ENCODE measurements around the gene LITAFD. TPM values are rescaled to one million over a fixed set of nuclear protein-coding genes. Genes with fewer than 3 reads are reported as not detected.

Gene LITAFD
- total RNA-seq, 4 donors from 2014 or later = not detected

- no peak for DNase-seq
- Histone ChIP-seq H3K27ac (no peak overlapping the region), H3K36me3 (peaks cover 0 to 59% (median 22%) of the 10 kb centered on the region in 4 donors), H3K27me3 (no peaks in the 10 kb centered on the region), H3K4me3 (no peak overlapping the region), H3K4me1 (peaks cover 7 to 21% (median 19%) of the 10 kb centered on the region in 4 donors), H3K9me3 (no peaks in the 10 kb centered on the region)
- in situ Hi-C loops (cut with MboI; ENCODE audit: low pct_ligation_motif_present in 1 of 4, low pct_unique_long_range_greater_than_20kb in 1 of 4, low sequenced_read_pairs in 3 of 4) (no loop called here), intact Hi-C loops (cut with DNase I; ENCODE audit: low total_unique reads) (no loop called here)
- WGBS, 2 donors (ENCODE audit: low coverage in 1 of 2) = 78 to 79% methylated on average over 9 to 11 of the region's 11 CpGs
- TF ChIP-seq, protein P1, sequence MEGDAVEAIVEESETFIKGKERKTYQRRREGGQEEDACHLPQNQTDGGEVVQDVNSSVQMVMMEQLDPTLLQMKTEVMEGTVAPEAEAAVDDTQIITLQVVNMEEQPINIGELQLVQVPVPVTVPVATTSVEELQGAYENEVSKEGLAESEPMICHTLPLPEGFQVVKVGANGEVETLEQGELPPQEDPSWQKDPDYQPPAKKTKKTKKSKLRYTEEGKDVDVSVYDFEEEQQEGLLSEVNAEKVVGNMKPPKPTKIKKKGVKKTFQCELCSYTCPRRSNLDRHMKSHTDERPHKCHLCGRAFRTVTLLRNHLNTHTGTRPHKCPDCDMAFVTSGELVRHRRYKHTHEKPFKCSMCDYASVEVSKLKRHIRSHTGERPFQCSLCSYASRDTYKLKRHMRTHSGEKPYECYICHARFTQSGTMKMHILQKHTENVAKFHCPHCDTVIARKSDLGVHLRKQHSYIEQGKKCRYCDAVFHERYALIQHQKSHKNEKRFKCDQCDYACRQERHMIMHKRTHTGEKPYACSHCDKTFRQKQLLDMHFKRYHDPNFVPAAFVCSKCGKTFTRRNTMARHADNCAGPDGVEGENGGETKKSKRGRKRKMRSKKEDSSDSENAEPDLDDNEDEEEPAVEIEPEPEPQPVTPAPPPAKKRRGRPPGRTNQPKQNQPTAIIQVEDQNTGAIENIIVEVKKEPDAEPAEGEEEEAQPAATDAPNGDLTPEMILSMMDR (IDR thresholded peaks at IDR 0.05) = no peak
- no peak for TF ChIP-seq POLR2A (IDR thresholded peaks at IDR 0.05)
- TF ChIP-seq POLR2AphosphoS5 (IDR thresholded peaks at IDR 0.05) = no peak
- TF ChIP-seq EP300 (IDR thresholded peaks at IDR 0.05; ENCODE audit: low read depth) = no peak
Measured at GRCh38 chr16:8919934-8920462, 37.8 kb downstream of the LITAFD start.

DNA sequence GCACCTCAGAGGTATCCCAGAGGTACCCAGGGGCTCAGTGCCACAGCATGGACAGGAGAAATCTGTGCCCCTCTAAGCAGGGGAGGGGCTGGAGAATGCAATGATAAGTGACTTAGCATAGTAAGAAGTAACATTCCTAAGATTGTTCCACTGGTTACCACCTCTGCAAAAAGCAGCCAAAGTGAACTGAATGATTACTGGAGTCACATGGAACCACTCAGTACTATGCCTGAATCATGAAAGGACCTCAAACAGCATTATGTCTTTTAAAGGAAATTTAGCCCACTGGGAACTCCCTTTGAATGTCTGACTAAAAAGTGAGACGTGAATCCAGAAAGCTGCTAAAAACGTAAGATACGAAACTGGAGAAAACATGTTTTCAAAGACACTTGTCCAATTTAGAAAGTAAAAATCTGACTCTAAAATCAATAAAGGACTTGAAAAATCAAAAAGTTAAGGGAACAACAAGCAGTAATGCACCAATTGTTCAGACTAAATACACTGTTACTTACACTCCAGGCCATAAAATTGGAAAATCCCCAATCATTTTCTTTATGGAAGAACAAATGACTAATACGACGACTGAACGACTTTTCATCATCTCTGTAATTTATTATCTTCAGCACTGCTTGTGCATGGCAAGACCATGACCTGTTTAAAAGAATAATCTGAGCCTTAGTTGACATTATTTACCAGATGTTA is 38.6 kb downstream of the LITAFD start:
- intact Hi-C loops (cut with DNase I; ENCODE audit: low total_unique reads) (no loop called here), in situ Hi-C loops (cut with MboI; ENCODE audit: low pct_ligation_motif_present in 1 of 4, low pct_unique_long_range_greater_than_20kb in 1 of 4, low sequenced_read_pairs in 3 of 4) (no loop called here)
- Histone ChIP-seq H3K9me3 (no peaks in the 10 kb centered on the region), H3K27ac (no peak overlapping the region), H3K4me1 (peaks cover 7 to 29% (median 22%) of the 10 kb centered on the region in 4 donors), H3K4me3 (no peak overlapping the region), H3K27me3 (no peaks in the 10 kb centered on the region), H3K36me3 (peaks cover 0 to 52% (median 21%) of the 10 kb centered on the region in 4 donors)
- WGBS, 2 donors (ENCODE audit: low coverage in 1 of 2) = 73 to 85% methylated on average over 6 of the region's 6 CpGs
- DNase-seq = no peak
- TF ChIP-seq POLR2AphosphoS5 (IDR thresholded peaks at IDR 0.05) = no peak
- TF ChIP-seq EP300 (IDR thresholded peaks at IDR 0.05; ENCODE audit: low read depth) = no peak
- no peak for TF ChIP-seq POLR2A (IDR thresholded peaks at IDR 0.05)
- TF ChIP-seq, protein P1 (IDR thresholded peaks at IDR 0.05) = no peak

DNA sequence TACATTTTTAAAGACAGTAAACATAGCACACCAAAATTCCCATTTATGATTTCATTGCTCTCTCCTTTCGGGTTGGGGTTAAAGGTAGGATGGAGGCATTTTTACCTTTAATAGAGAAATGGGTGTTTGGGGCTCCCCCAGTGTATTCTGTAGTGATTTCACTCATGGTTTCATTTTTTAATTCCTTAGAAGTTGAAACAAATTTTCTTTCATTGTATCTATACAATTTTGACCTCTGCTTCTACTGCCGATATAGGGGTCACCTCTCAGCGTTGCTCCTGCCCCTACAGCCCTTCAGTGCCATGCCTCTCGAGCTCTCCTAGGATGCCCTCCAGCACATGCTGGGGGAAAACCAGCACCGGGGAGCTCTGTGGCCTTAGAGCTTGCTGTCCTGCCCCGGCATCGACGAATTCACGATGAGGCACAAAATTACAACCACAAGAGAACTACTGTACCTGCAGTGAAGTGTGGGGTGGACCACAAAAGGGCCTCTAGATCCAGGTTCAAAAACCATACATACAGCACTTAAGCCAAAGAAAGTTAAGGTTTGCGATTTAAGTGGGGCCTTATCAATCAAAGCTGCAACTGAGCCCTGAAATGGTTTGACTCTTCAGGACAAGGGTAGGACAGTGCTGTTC is 39.3 kb downstream of the LITAFD start:
- H3K4me3 ChIP-seq = no peak overlapping the region
- TF ChIP-seq, protein P1 (IDR thresholded peaks at IDR 0.05) = no peak
- H3K27ac ChIP-seq = no peak overlapping the region
- no peaks in the 10 kb centered on the region for H3K27me3 ChIP-seq
- H3K36me3 ChIP-seq = peaks cover 0 to 45% (median 19%) of the 10 kb centered on the region in 4 donors
- H3K9me3 ChIP-seq = no peaks in the 10 kb centered on the region
- in situ Hi-C loops (cut with MboI; ENCODE audit: low pct_ligation_motif_present in 1 of 4, low pct_unique_long_range_greater_than_20kb in 1 of 4, low sequenced_read_pairs in 3 of 4) = no loop called here
- 80 to 90% methylated on average over 1 to 10 of the region's 10 CpGs for WGBS, 2 donors (ENCODE audit: low coverage in 1 of 2)
- intact Hi-C loops (cut with DNase I; ENCODE audit: low total_unique reads) = no loop called here
- no peak for DNase-seq
- peaks cover 7 to 35% (median 24%) of the 10 kb centered on the region in 4 donors for H3K4me1 ChIP-seq

- 81 to 82% methylated on average over 11 of the region's 11 CpGs for WGBS, 2 donors (ENCODE audit: low coverage in 1 of 2)
- peaks cover 0 to 37% (median 13%) of the 10 kb centered on the region in 4 donors for H3K36me3 ChIP-seq
- intact Hi-C loops (cut with DNase I; ENCODE audit: low total_unique reads) = no loop called here
- H3K27ac ChIP-seq = peak overlapping the region in 2 of 4 donors; percentile 39 to 46
- TF ChIP-seq, protein P1 (IDR thresholded peaks at IDR 0.05) = no peak
- no peak for TF ChIP-seq POLR2AphosphoS5 (IDR thresholded peaks at IDR 0.05)
- no peak for TF ChIP-seq EP300 (IDR thresholded peaks at IDR 0.05; ENCODE audit: low read depth)
- no peak for TF ChIP-seq POLR2A (IDR thresholded peaks at IDR 0.05)
- in situ Hi-C loops (cut with MboI; ENCODE audit: low pct_ligation_motif_present in 1 of 4, low pct_unique_long_range_greater_than_20kb in 1 of 4, low sequenced_read_pairs in 3 of 4) = no loop called here
- no peaks in the 10 kb centered on the region for H3K9me3 ChIP-seq
- no peak for DNase-seq
- H3K4me1 ChIP-seq = peaks cover 7 to 53% (median 32%) of the 10 kb centered on the region in 4 donors
- no peaks in the 10 kb centered on the region for H3K27me3 ChIP-seq
- no peak overlapping the region for H3K4me3 ChIP-seq
Measured at GRCh38 chr16:8923199-8923598, 41.0 kb downstream of the LITAFD start.
